Pons (tissue), 1 donor: ENCODE results near the gene USP47.

Experiments used
- DNase-seq: peaks from one replicate; pipeline ENCODE4 v3.0.0-alpha.2; 2016; ENCODE audit warnings: low spot score

USP47 gene

DNA sequence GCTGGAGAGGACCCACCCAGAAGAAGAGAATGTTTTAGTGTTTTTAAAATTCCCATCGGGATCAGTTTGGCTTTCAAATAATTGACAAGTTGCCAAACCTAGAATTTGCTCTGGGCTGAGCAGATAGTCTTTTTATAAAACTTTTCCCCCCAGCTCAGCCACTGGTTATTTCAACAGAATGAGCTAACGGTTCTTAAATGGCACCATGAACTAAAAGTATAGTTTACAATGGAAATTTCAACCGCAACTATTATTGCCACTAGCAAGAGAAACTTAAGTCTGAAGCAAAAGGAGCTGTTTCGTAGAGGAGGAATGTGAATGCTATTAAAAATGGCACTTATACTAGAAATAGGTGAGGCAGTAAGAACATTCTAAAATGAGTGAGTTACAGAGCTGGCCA is 163.3 kb downstream of the USP47 start:
- no peak for DNase-seq

DNA sequence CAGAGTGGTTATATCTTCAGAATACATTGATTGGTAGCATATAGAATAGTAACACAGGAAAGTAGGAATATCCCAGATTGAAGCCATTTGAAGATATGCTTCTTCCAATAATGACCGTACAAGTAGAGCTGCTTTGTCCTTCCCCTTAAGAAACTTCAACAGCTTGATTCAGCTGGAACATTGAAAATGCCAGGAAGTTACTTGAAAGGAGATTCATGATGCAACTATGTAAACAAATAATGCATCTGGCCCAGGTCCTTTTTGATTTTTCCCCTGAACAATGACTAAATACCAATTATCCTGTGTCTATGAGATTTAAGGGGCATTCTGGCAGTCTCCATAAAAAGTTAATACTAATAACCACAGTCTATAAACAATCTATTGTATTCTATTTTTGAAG is 163.7 kb downstream of the USP47 start:
- no peak for DNase-seq

DNA sequence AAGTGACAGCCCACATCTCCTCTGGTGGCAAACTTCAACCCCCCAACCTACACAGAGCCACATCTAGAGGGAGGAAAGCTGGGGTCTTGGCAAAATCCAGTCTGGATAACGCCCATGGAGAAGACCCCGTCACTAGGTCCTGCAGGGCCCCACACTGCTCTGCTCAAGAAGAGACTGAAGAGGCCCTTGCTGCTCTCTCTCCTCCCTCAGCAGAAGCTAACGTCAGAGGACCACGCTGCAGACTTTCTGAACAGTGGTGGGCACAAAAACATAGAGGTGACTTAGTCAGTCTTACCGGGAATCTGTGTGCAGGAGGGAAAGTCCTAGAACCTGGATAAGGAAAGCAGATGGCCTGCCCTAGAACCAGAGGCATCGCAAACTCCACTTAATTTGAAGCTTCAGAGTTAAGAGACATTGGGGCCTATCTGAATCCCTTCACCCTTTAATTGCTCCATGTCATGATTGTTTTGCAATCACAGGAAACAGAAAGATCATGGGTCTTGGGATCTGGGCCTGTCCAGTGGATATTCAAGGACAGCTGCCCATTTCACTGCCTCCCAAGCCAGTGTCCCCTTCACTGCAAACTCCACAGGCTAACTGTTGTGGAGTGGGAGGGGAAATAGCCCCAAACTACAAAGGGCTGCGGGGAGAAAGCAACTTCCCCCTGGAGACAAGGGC is 164.9 kb downstream of the USP47 start:
- no peak for DNase-seq

DNA sequence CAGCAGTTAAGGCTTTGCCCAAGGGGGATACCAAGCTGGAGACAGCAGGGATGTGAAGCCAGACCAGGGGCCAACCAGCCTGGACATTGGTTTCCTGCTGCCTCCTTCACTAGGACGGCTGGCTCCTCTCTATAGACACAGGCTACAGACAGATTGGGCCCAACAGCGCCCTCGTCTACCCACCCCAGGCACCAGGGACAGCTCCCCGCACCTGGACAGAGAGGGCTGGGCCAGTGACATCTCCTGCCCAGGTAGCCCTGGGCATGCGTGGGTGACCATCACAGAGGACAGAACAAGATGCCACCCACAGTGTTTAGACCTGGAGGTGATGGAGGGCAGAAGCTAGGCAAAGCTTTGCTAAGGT is 165.4 kb downstream of the USP47 start:
- no peak for DNase-seq

DNA sequence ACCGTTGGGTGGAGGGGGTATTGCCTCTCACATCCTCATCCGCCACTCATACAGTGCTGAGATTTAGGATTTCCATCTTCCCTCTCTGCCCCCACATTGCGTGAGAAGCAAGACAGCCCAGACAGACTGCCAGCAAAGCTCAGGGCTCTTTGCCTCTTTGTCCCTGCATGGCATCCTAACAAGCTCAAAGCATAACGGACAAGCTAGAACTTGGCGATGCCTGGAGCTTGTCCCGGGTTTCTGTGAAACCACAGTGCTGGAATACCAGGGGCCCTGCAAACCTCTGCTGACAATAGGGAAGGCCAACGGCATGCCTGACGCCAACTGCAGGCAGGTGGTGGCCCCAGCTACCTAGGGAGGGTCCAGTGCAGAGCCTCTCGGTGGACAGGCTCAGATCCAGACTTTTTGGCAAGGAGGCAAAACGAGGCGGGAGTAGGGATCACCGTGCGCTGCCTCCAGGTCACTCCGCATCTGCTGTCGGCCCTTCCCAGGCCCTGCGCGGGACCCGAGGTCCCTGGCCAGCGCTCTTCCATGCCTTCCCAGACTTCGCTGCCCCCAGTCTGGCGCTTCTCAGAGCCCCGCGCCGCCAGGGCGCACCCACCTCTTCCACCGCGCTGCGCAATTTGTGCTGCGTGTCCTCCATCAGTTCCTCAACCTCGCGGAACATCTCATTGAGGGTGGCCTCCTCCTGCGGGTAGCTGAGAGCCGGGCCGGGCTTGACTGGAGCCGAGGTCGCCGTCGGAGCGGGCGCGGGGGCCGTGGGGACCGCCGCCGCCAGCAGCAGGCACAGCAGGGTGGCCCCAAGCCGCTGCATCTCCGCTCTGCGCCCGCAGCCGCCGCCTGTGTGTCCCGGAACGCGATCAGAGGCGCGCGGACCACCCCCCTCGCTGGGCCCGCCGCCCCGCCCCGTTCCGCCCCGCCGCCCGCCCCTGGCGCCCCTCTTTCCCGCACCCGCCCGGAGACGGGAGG is 166.3 kb downstream of the USP47 start, which contains the start of gene DKK3:
Gene DKK3 (minus strand): TSS at position 858 of the 969 bp plus-strand sequence. CDS start 44 bp downstream, at position 814.
- DNase-seq, result peak; percentile 63
